Upper lobe of left lung (tissue), 4 donors: ENCODE results near the gene PTK6.

Source experiments
- POLR2A ChIP-seq, 4 donors: fragments of 450-650 bp; IDR thresholded peaks; one replicate each; pipeline ENCODE4 v1.5.1; 2016 to 2017; ENCODE audit warnings: antibody characterized with exemption in 4 of 4, mild to moderate bottlenecking in 2 of 4
- POLR2AphosphoS5 ChIP-seq, 2 donors: sonication (generic); formaldehyde crosslinking; IDR thresholded peaks; one replicate each; pipeline ENCODE4 v1.5.1; 2017; ENCODE audit warnings: antibody characterized with exemption in 2 of 2
- TF ChIP-seq, protein P1 (sequence below), 6 experiments: fragments of 450-650 bp in 4 of 6; fragments of 200-600 bp in 2 of 6; sonication (generic) in 2 of 6; IDR thresholded peaks; one replicate each; pipeline ENCODE4 v1.5.1; 2016 to 2019; ENCODE audit warnings: antibody characterized with exemption in 6 of 6

DNA sequence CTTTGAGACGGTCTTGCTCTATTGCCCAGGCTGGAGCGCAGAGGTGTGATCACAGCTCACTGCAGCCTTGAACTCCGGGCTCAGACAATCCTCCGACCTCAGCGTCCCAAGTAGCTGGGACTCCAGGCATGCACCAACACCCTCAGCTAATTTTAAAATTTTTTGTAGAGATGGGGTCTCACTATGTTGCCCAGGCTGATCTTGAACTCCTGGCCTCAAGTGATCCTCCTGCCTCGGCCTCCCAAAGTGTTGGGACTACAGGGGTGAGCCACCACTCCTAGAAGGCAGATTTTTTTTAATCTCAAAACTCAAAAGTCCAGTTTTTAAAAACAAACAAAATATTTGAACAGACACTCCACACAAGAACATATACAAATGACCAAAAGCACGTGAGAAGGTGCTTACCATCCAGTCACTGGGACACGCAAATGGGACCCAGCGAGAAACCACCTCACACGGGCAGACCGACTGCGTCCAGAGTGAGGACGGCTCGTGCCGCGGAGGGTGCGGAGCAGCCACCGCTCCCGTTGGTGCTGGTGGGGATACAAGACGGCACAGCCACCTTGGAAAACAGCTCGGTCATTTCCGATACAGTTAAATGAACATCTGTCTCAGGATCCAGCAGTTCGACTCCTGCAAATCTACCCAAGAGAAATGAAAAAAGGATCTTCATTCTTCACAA lies 45.3 kb upstream of the PTK6 start:
- TF ChIP-seq, protein P1, sequence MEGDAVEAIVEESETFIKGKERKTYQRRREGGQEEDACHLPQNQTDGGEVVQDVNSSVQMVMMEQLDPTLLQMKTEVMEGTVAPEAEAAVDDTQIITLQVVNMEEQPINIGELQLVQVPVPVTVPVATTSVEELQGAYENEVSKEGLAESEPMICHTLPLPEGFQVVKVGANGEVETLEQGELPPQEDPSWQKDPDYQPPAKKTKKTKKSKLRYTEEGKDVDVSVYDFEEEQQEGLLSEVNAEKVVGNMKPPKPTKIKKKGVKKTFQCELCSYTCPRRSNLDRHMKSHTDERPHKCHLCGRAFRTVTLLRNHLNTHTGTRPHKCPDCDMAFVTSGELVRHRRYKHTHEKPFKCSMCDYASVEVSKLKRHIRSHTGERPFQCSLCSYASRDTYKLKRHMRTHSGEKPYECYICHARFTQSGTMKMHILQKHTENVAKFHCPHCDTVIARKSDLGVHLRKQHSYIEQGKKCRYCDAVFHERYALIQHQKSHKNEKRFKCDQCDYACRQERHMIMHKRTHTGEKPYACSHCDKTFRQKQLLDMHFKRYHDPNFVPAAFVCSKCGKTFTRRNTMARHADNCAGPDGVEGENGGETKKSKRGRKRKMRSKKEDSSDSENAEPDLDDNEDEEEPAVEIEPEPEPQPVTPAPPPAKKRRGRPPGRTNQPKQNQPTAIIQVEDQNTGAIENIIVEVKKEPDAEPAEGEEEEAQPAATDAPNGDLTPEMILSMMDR (IDR thresholded peaks at IDR 0.05): no peak
- TF ChIP-seq POLR2A (IDR thresholded peaks at IDR 0.05): no peak
- TF ChIP-seq POLR2AphosphoS5 (IDR thresholded peaks at IDR 0.05): no peak
